ENCODE measurements around the gene RPP21. TPM values are rescaled to one million over a fixed set of nuclear protein-coding genes. Genes with fewer than 3 reads are reported as not detected.

The RPP21 gene
- total RNA-seq, 1 donor from 2014 or later, result 152 TPM

GRCh38 chr6:30349421-30350177 is 4.6 kb downstream of the RPP21 start:
- Histone ChIP-seq H3K27ac (no peak overlapping the region), H3K36me3 (peaks cover 0 to 10% of the 10 kb centered on the region in 2 donors), H3K27me3 (no peaks in the 10 kb centered on the region), H3K9me3 (no peaks in the 10 kb centered on the region), H3K4me1 (peaks cover 10% of the 10 kb centered on the region), H3K4me3 (no peak overlapping the region)
- intact Hi-C loops (cut with DNase I), result no loop called here
- TF ChIP-seq CTCF (IDR thresholded peaks at IDR 0.05) (no peak), POLR2A (IDR thresholded peaks at IDR 0.05) (no peak), POLR2AphosphoS5 (IDR thresholded peaks at IDR 0.05; ENCODE audit: insufficient read depth in 1 of 2, low read depth in 1 of 2) (no peak)
- DNase-seq (ENCODE audit: extremely low spot score in 2 of 2), result no peak

GRCh38 chr6:30350524-30350923 is 5.6 kb downstream of the RPP21 start:
- Histone ChIP-seq H3K36me3 (peaks cover 0 to 10% of the 10 kb centered on the region in 2 donors), H3K4me1 (peaks cover 7% of the 10 kb centered on the region), H3K4me3 (no peak overlapping the region), H3K27ac (no peak overlapping the region), H3K27me3 (no peaks in the 10 kb centered on the region), H3K9me3 (no peaks in the 10 kb centered on the region)
- TF ChIP-seq POLR2A (IDR thresholded peaks at IDR 0.05), result no peak
- no peak for TF ChIP-seq POLR2AphosphoS5 (IDR thresholded peaks at IDR 0.05; ENCODE audit: insufficient read depth in 1 of 2, low read depth in 1 of 2)
- TF ChIP-seq CTCF (IDR thresholded peaks at IDR 0.05), result no peak
- no peak for DNase-seq (ENCODE audit: extremely low spot score in 2 of 2)
- intact Hi-C loops (cut with DNase I), result no loop called here

GRCh38 chr6:30352550-30352949 is 7.6 kb downstream of the RPP21 start:
- TF ChIP-seq POLR2A (IDR thresholded peaks at IDR 0.05) (no peak), CTCF (IDR thresholded peaks at IDR 0.05) (no peak), POLR2AphosphoS5 (IDR thresholded peaks at IDR 0.05; ENCODE audit: insufficient read depth in 1 of 2, low read depth in 1 of 2) (no peak)
- Histone ChIP-seq H3K27me3 (no peaks in the 10 kb centered on the region), H3K36me3 (no peaks in the 10 kb centered on the region), H3K4me3 (no peak overlapping the region), H3K4me1 (no peaks in the 10 kb centered on the region), H3K27ac (no peak overlapping the region), H3K9me3 (no peaks in the 10 kb centered on the region)
- no peak for DNase-seq (ENCODE audit: extremely low spot score in 2 of 2)
- intact Hi-C loops (cut with DNase I), result no loop called here

GRCh38 chr6:30355281-30355680 is 10.3 kb downstream of the RPP21 start:
- intact Hi-C loops (cut with DNase I), result no loop called here
- TF ChIP-seq POLR2A (IDR thresholded peaks at IDR 0.05) (no peak), POLR2AphosphoS5 (IDR thresholded peaks at IDR 0.05; ENCODE audit: insufficient read depth in 1 of 2, low read depth in 1 of 2) (no peak), CTCF (IDR thresholded peaks at IDR 0.05) (no peak)
- H3K36me3 ChIP-seq, result no peaks in the 10 kb centered on the region
- no peak overlapping the region for H3K27ac ChIP-seq
- peaks cover 10% of the 10 kb centered on the region for H3K27me3 ChIP-seq
- H3K4me3 ChIP-seq, result no peak overlapping the region
- DNase-seq (ENCODE audit: extremely low spot score in 2 of 2), result no peak
- H3K9me3 ChIP-seq, result no peaks in the 10 kb centered on the region
- H3K4me1 ChIP-seq, result no peaks in the 10 kb centered on the region

GRCh38 chr6:30356536-30356935 is 11.6 kb downstream of the RPP21 start:
- no peak for DNase-seq (ENCODE audit: extremely low spot score in 2 of 2)
- H3K4me1 ChIP-seq, result no peaks in the 10 kb centered on the region
- TF ChIP-seq CTCF (IDR thresholded peaks at IDR 0.05), result no peak
- no peak for TF ChIP-seq POLR2A (IDR thresholded peaks at IDR 0.05)
- no peak for TF ChIP-seq POLR2AphosphoS5 (IDR thresholded peaks at IDR 0.05; ENCODE audit: insufficient read depth in 1 of 2, low read depth in 1 of 2)
- H3K27me3 ChIP-seq, result peaks cover 10% of the 10 kb centered on the region
- H3K9me3 ChIP-seq, result no peaks in the 10 kb centered on the region
- H3K36me3 ChIP-seq, result no peaks in the 10 kb centered on the region
- intact Hi-C loops (cut with DNase I), result no loop called here
- peak overlapping the region in 1 of 2 donors; percentile 6 for H3K4me3 ChIP-seq
- no peak overlapping the region for H3K27ac ChIP-seq
